ENCODE results near the gene OLIG1.

The OLIG1 gene

GRCh38 chr21:33027401-33028286 is 42.3 kb upstream of the OLIG1 start:
- no peak overlapping the region for H3K4me3 ChIP-seq (ENCODE audit: low read length, poor library complexity, severe bottlenecking)
- H3K36me3 ChIP-seq (ENCODE audit: insufficient read depth, low read length): no peaks in the 10 kb centered on the region
- no peak for TF ChIP-seq EZH2phosphoT487 (IDR thresholded peaks at IDR 0.05; ENCODE audit: borderline replicate concordance)
- no peak for TF ChIP-seq CTCF (conservative IDR thresholded peaks at IDR 0.05; ENCODE audit: low read length)
- no peaks in the 10 kb centered on the region for H3K79me2 ChIP-seq (ENCODE audit: insufficient read depth, low read length)
- no peak overlapping the region for H2AFZ ChIP-seq (ENCODE audit: low read length)
- H3K4me2 ChIP-seq (ENCODE audit: low read depth, low read length, poor library complexity, severe bottlenecking): no peak overlapping the region
- no peaks in the 10 kb centered on the region for H4K20me1 ChIP-seq (ENCODE audit: insufficient read depth, low read length, poor library complexity, severe bottlenecking)
- H3K27me3 ChIP-seq (ENCODE audit: insufficient read depth, low read length, poor library complexity, severe bottlenecking): no peaks in the 10 kb centered on the region
- no peaks in the 10 kb centered on the region for H3K9me2 ChIP-seq (replicated peaks; ENCODE audit: low read depth, low read length)
- peaks cover 18% of the 10 kb centered on the region for H3K4me1 ChIP-seq (ENCODE audit: insufficient read depth, low read length, poor library complexity, severe bottlenecking)
- no peaks in the 10 kb centered on the region for H3K9me3 ChIP-seq (ENCODE audit: insufficient read depth, low read depth, low read length)
- no peaks in the 10 kb centered on the region for H3F3A ChIP-seq (ENCODE audit: low read depth)
- no peak overlapping the region for H3K9ac ChIP-seq (ENCODE audit: low read depth, low read length, poor library complexity, severe bottlenecking)

- Histone ChIP-seq H4K20me1 (ENCODE audit: insufficient read depth, low read length, poor library complexity, severe bottlenecking) (no peaks in the 10 kb centered on the region), H3K4me2 (ENCODE audit: low read depth, low read length, poor library complexity, severe bottlenecking) (no peak overlapping the region), H3K36me3 (ENCODE audit: insufficient read depth, low read length) (no peaks in the 10 kb centered on the region), H3K9me2 (replicated peaks; ENCODE audit: low read depth, low read length) (no peaks in the 10 kb centered on the region), H3K4me3 (ENCODE audit: low read length, poor library complexity, severe bottlenecking) (no peak overlapping the region), H3K9ac (ENCODE audit: low read depth, low read length, poor library complexity, severe bottlenecking) (no peak overlapping the region), H3K4me1 (ENCODE audit: insufficient read depth, low read length, poor library complexity, severe bottlenecking) (peaks cover 18% of the 10 kb centered on the region), H2AFZ (ENCODE audit: low read length) (no peak overlapping the region), H3K9me3 (ENCODE audit: insufficient read depth, low read depth, low read length) (no peaks in the 10 kb centered on the region), H3K27me3 (ENCODE audit: insufficient read depth, low read length, poor library complexity, severe bottlenecking) (no peaks in the 10 kb centered on the region), H3K79me2 (ENCODE audit: insufficient read depth, low read length) (no peaks in the 10 kb centered on the region), H3F3A (ENCODE audit: low read depth) (no peaks in the 10 kb centered on the region)
- TF ChIP-seq CTCF (conservative IDR thresholded peaks at IDR 0.05; ENCODE audit: low read length): no peak
- TF ChIP-seq EZH2phosphoT487 (IDR thresholded peaks at IDR 0.05; ENCODE audit: borderline replicate concordance): no peak
These were observed 41.7 kb upstream of the OLIG1 start for GRCh38 chr21:33028287-33028670.

GRCh38 chr21:33028773-33029384 is 41.1 kb upstream of the OLIG1 start:
- Histone ChIP-seq H3F3A (ENCODE audit: low read depth) (no peaks in the 10 kb centered on the region), H3K9me2 (replicated peaks; ENCODE audit: low read depth, low read length) (no peaks in the 10 kb centered on the region), H3K79me2 (ENCODE audit: insufficient read depth, low read length) (no peaks in the 10 kb centered on the region), H3K9ac (ENCODE audit: low read depth, low read length, poor library complexity, severe bottlenecking) (no peak overlapping the region), H3K36me3 (ENCODE audit: insufficient read depth, low read length) (no peaks in the 10 kb centered on the region), H3K27me3 (ENCODE audit: insufficient read depth, low read length, poor library complexity, severe bottlenecking) (no peaks in the 10 kb centered on the region), H3K4me1 (ENCODE audit: insufficient read depth, low read length, poor library complexity, severe bottlenecking) (peaks cover 18% of the 10 kb centered on the region), H3K4me3 (ENCODE audit: low read length, poor library complexity, severe bottlenecking) (no peak overlapping the region), H3K9me3 (ENCODE audit: insufficient read depth, low read depth, low read length) (no peaks in the 10 kb centered on the region), H2AFZ (ENCODE audit: low read length) (no peak overlapping the region), H3K4me2 (ENCODE audit: low read depth, low read length, poor library complexity, severe bottlenecking) (no peak overlapping the region), H4K20me1 (ENCODE audit: insufficient read depth, low read length, poor library complexity, severe bottlenecking) (no peaks in the 10 kb centered on the region)
- TF ChIP-seq EZH2phosphoT487 (IDR thresholded peaks at IDR 0.05; ENCODE audit: borderline replicate concordance) (no peak), CTCF (conservative IDR thresholded peaks at IDR 0.05; ENCODE audit: low read length) (no peak)

Measured in Loucy (cell line).